OCI-LY3 (cell line): Measurements from ENCODE around the gene SAE1.

Source experiments
- H2AFZ ChIP-seq: fragments of 200-600, 300-600 bp; shearing (Covaris generic); 2 replicates; pipeline ENCODE4 v1.6.0; 2014; ENCODE audit warnings: antibody characterized with exemption, low read depth, low read length
- H3K27ac ChIP-seq: fragments of 200-600, 300-600 bp; sonication (generic); 2 replicates; pipeline ENCODE4 v1.5.1; 2014; ENCODE audit warnings: mild to moderate bottlenecking, low read length, moderate library complexity, mixed read lengths
- H3K27me3 ChIP-seq: fragments of 200-600, 300-600 bp; sonication (generic); 2 replicates; pipeline ENCODE4 v1.6.1; 2014; ENCODE audit warnings: low read depth, low read length, mixed read lengths
- H3K36me3 ChIP-seq: fragments of 200-600, 300-600 bp; sonication (generic); replicated peaks from 2 replicates; pipeline ENCODE3; 2014; ENCODE audit warnings: low read depth, low read length, mixed read lengths
- H3K4me1 ChIP-seq: fragments of 300-600, 200-600 bp; sonication (generic); 2 replicates; pipeline ENCODE4 v1.6.1; 2014; ENCODE audit warnings: low read length, mixed read lengths
- H3K4me2 ChIP-seq: fragments of 200-600, 300-600 bp; sonication (generic); 2 replicates; pipeline ENCODE4 v1.6.1; 2014; ENCODE audit warnings: low read length, mixed read lengths
- H3K4me3 ChIP-seq: fragments of 300-600, 200-600 bp; sonication (generic); 2 replicates; pipeline ENCODE4 v1.5.1; 2014; ENCODE audit warnings: antibody characterized with exemption, mild to moderate bottlenecking, low read length, moderate library complexity
- H3K79me2 ChIP-seq: fragments of 300-600, 200-600 bp; shearing (Covaris generic); 2 replicates; pipeline ENCODE4 v1.6.1; 2014; ENCODE audit warnings: mild to moderate bottlenecking, low read length, mixed read lengths
- H3K9ac ChIP-seq: fragments of 300-600, 200-600 bp; shearing (Covaris generic); 2 replicates; pipeline ENCODE4 v1.6.0; 2014; ENCODE audit warnings: mild to moderate bottlenecking, low read length, moderate library complexity
- H3K9me3 ChIP-seq: fragments of 200-600, 300-600 bp; shearing (Covaris generic); 2 replicates; pipeline ENCODE4 v1.6.1; 2014; ENCODE audit warnings: low read length, mixed read lengths; ENCODE audit not compliant: insufficient read depth
- H4K20me1 ChIP-seq: fragments of 200-600, 300-600 bp; sonication (generic); 2 replicates; pipeline ENCODE4 v1.6.1; 2016; ENCODE audit warnings: low read length, mixed read lengths; ENCODE audit not compliant: insufficient read depth
- CTCF ChIP-seq: fragments of 200-600, 300-600 bp; sonication (generic); IDR thresholded peaks from 2 replicates; pipeline ENCODE4 v1.5.1; 2014; ENCODE audit warnings: antibody characterized with exemption, low read length, low read depth
- EZH2phosphoT487 ChIP-seq: fragments of 200-600 bp; shearing (Covaris generic); IDR thresholded peaks from 2 replicates; pipeline ENCODE4 v1.6.1; 2018; ENCODE audit warnings: antibody characterized with exemption, mixed run types, low read depth

SAE1 gene

DNA sequence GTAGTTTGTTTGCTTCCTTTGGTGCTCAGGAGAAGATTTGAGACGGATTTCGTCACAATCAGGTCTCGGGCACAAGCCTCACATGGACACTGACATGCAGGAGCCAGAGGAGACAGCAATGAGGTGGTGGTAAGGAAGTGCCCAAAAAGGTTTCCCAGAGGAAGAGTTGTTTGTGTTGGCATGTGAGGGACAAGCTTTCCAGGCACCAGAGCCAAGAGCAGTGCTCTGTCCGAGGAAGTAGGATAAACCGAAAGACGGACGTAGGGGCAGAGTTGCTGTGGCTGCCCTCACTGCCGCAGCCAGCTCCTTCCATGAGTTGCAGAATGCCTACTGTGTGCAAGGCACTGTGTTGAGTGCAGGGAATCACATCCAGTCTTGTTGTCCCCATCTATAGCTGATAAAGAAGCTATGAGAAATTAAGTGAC, 27.7 kb downstream of the SAE1 start:
- H3K4me1 ChIP-seq = peaks cover 27% of the 10 kb centered on the region
- peaks cover 57% of the 10 kb centered on the region for H3K79me2 ChIP-seq
- H3K4me2 ChIP-seq = peak overlapping the region; percentile 52

GRCh38 chr19:47158879-47159503, 28.4 kb downstream of the SAE1 start:
- no peaks in the 10 kb centered on the region for H3K9me3 ChIP-seq
- H3K36me3 ChIP-seq = peaks cover 53% of the 10 kb centered on the region
- H3K79me2 ChIP-seq = peaks cover 59% of the 10 kb centered on the region
- peaks cover 27% of the 10 kb centered on the region for H3K4me1 ChIP-seq
- H3K27me3 ChIP-seq = no peaks in the 10 kb centered on the region
- TF ChIP-seq EZH2phosphoT487 (no peak), CTCF (no peak)
- peaks cover 8% of the 10 kb centered on the region; the same call in 1 of the 2 replicates for H4K20me1 ChIP-seq
- H2AFZ ChIP-seq = no peak overlapping the region
- no peak overlapping the region for H3K4me3 ChIP-seq
- no peak overlapping the region for H3K9ac ChIP-seq
- peak overlapping the region; percentile 17; the same call in 1 of the 2 replicates for H3K27ac ChIP-seq
- no peak overlapping the region for H3K4me2 ChIP-seq

More for the DNA sequence above, 27.7 kb downstream of the SAE1 start:
- peaks cover 55% of the 10 kb centered on the region for H3K36me3 ChIP-seq
- no peak overlapping the region for H2AFZ ChIP-seq
- H4K20me1 ChIP-seq = peaks cover 8% of the 10 kb centered on the region; the same call in 1 of the 2 replicates
- H3K27ac ChIP-seq = peak overlapping the region; percentile 77
- H3K27me3 ChIP-seq = no peaks in the 10 kb centered on the region
- no peaks in the 10 kb centered on the region for H3K9me3 ChIP-seq
- TF ChIP-seq EZH2phosphoT487 = no peak
- TF ChIP-seq CTCF = no peak
- no peak overlapping the region for H3K4me3 ChIP-seq
- H3K9ac ChIP-seq = peak overlapping the region; percentile 15; the same call in 1 of the 2 replicates

DNA sequence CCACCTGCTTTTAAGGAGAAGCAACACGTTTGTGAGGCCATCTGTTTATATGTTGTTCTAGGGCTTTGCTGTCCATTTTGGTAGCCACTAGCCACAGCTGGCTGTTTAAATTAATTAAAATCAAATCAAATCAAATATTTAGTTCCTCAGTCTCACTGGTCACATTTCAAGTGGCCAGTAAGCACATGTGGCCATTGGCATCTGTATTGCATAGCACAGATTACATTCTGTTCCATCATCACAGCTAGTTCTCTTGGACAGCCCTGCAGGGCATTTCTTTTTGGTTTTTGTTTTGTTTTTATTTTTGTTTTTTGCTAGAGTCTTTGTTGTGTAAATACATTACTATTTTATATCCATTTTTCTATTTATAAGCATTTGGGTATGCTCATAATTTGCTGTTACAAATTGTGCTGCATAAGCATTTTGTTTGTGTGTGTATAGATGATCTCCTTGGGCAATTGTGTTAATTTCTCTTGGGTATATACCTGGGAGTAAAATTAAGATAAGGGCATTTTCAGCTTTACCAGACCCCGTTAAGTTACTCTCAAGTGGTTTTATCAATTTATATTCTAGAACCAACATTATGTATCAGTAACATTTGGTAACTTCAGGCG, 31.3 kb downstream of the SAE1 start:
- Histone ChIP-seq H3K4me2 (no peak overlapping the region), H3K27me3 (no peaks in the 10 kb centered on the region), H2AFZ (no peak overlapping the region), H3K4me1 (peaks cover 15% of the 10 kb centered on the region), H3K4me3 (no peak overlapping the region), H3K79me2 (peaks cover 57% of the 10 kb centered on the region), H3K36me3 (peaks cover 49% of the 10 kb centered on the region), H3K9ac (no peak overlapping the region), H4K20me1 (peaks cover 8% of the 10 kb centered on the region; the same call in 1 of the 2 replicates), H3K9me3 (no peaks in the 10 kb centered on the region), H3K27ac (no peak overlapping the region)
- no peak for TF ChIP-seq EZH2phosphoT487

DNA sequence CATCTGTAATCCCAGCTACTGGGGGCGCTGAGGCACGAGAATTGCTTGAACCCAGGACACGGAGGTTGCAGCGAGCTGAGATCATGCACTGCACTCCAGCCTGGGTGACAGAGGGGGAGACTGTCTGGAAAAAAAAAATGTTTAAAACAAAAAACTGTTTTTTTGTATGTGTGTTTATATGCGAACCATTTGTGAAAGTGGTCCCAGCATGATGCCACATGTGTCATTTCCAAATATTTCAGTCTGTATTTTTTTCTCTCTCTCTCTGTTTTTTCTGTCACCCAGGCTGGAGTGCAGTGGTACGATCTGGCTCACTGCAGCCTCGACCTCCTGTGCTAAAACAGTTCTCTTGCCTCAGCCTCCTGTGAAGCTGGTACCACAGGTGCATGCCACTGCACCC, 37.4 kb downstream of the SAE1 start:
- 0 out of 2 replicates have a peak, but pooled peaks cover 2% of the 10 kb centered on the region for H4K20me1 ChIP-seq
- H3K4me3 ChIP-seq = no peak overlapping the region
- no peak overlapping the region for H3K27ac ChIP-seq
- H3K4me2 ChIP-seq = no peak overlapping the region
- no peak for TF ChIP-seq EZH2phosphoT487
- no peak for TF ChIP-seq CTCF
- no peak overlapping the region for H3K9ac ChIP-seq
- no peaks in the 10 kb centered on the region for H3K4me1 ChIP-seq
- peaks cover 49% of the 10 kb centered on the region for H3K36me3 ChIP-seq
- no peak overlapping the region for H2AFZ ChIP-seq
- no peaks in the 10 kb centered on the region for H3K9me3 ChIP-seq
- H3K79me2 ChIP-seq = peaks cover 42% of the 10 kb centered on the region
- H3K27me3 ChIP-seq = no peaks in the 10 kb centered on the region
